Activated CD4-positive, CD25-positive, alpha-beta regulatory T cell (primary cell): Measurements from ENCODE around the gene SLC4A11.
"Not testable (repeated sequence)": the region's sequence is repeated elsewhere in the genome, so short reads cannot be mapped to it uniquely, and the experiment has no call there.

Experiments used
- DNase-seq, 4 experiments: peaks; one replicate each; lab custom pipeline; 2025; lab: John Stamatoyannopoulos, UW

SLC4A11 gene

DNA sequence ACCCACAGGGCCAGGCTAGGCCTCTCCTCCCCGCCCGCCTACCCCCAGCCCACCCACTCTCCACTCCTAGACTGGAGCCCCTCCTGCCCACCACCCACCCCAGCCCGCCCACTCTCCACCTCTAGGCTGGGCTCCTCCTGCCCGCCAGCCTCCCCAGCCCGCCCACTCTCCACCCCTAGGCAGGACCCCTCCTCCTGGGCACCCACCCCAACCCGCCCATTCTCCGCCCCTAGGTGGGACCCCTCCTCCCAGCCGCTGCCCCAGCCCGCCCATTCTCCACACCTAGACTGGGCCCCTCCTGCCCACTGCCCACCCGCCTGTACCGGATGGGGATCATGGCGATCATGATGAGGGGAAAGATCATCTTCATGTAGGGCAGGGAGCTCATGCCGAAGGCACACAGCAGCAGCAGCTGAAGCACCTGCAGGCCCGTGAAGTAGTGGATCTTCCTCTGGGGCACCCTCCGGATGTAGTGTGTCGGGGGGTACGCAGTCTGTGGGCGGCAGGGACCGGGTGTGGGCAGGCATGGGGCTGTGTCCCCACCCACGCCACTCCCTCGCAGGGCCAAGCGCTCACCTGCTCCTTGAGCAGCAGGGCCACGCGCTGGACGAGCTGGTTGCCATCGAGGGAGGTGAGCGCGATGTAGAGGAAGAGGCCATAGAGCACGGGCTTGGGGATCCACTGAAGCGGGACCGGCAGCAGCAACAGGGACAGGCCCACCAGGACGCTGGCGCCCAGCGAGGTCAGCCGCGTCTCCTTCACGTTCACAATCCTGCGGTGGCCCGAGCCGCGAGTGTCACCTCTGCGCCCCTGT is 10.8 kb downstream of the SLC4A11 start:
- DNase-seq: no peak

DNA sequence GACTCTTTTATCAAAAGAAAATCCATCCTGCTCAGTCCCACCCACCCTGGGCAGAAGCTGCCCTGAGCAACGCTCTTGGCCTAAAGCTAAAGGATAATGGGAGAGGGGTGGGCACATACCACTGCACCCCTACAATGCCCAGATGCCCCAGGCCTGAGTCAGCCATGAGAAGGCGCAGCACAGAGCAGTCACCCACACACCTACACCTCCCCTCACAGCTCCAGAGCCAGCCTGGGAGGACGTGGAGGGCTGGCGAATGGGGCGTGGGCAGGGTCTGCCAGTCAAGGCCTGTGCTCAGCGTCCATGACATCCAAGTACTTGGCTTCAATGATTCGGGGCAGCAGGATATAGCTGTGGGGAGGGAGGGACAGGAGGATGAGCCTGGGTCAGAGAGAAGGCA is 11.5 kb downstream of the SLC4A11 start:
- DNase-seq: no peak

- no peak for DNase-seq
These were observed 12.1 kb downstream of the SLC4A11 start for GRCh38 chr20:3226864-3227263.

DNA sequence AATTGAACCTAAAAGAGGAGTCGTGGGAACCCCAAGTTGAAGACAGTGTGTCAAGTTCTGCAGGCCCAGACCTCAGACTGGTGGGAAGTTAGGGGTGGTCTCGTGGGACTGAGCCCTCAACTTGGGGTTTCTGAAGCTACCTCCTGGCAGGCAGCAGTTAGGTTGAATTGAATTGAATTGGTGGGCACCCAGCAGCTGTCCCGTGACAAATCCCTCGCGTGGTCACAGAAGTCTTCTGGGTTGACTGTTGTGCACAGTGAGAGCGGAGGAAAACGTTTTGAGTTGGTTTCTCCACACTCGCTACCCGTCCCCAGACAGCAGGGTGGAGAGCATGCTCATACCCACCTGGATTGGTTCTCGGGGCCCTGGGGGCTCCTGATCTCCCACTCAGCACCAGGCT is 12.9 kb downstream of the SLC4A11 start:
- DNase-seq: no peak

GRCh38 chr20:3224681-3225421 is 14.1 kb downstream of the SLC4A11 start:
- no peak for DNase-seq

- DNase-seq: no peak
These were observed 14.9 kb downstream of the SLC4A11 start for GRCh38 chr20:3223994-3224680.

GRCh38 chr20:3223651-3223993 is 15.4 kb downstream of the SLC4A11 start:
- DNase-seq: no peak

DNA sequence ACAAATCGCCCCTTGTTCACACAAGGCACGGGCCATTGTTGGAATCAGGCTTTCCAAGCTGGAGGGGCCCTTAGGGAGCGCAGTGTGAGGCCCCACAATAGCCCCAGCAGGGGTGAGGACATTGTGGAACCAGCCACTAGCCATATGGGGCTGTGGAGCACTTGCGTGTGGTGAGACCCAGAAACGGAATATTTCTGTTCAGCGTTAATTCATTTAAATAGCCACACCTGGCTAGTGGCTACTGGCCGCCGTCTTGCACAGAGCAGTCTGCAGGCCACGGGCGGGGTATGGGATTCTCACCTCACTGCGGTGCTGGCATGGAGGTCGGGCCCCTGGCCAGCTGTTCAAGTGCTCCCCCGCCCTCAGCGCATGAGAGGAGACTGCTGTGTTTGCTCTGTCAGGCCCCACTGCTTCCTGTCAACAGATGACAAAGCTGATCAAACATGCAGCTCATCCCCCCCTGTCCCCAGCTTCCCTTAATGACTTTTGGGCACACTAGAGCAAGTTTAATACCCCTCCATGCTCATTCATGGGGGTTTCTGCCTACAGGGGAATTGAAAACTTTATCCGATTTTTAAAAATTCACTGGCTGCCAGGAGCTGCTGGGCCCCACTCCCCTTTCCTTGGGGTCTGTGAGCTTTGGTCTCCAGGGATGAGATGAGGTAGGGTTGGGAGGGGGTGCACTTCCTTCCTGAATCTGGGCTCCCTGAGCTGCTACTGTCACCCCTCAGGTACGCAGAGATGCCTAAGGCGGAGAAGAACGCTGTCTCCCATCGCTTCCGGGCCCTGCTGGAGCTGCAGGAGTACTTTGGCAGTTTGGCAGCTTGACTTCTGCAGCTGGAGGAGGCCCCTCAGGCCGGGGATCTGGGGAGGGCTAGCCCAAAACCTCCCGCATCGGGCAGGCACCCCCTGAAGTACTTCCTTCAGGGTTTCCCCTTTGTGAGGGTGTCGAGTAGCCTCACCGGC is 16.1 kb downstream of the SLC4A11 start:
- DNase-seq: peak in 1 of 4 experiments; percentile 20

GRCh38 chr20:3221398-3222226 is 17.4 kb downstream of the SLC4A11 start:
- no peak for DNase-seq

GRCh38 chr20:3218307-3218988 is 20.5 kb downstream of the SLC4A11 start:
- peak; percentile 50 to 61 (median 58) for DNase-seq

- DNase-seq: not testable (repeated sequence)
These were observed 23.6 kb downstream of the SLC4A11 start for GRCh38 chr20:3215359-3215917.

- no peak for DNase-seq
These were observed 25.8 kb downstream of the SLC4A11 start for GRCh38 chr20:3213226-3213625.

DNA sequence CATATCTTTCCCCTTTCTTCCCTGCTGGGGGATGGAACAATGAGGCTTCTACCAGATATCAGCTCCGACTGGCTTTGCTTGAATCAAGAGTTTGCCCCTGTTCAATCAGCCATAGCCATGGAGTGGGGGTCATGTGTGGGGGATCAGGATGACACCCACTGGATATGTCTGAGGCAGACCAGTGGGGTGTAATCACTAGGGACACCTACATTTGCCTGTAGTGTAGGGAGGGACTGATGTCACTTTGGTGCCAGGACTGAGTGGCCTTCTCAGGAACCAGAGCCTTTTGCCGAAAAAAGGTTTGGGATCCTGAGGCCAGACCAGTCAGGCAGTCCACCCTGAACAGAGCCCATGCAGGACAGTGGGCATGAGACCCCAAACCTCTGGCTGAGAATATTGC is 28.6 kb downstream of the SLC4A11 start:
- no peak for DNase-seq

DNA sequence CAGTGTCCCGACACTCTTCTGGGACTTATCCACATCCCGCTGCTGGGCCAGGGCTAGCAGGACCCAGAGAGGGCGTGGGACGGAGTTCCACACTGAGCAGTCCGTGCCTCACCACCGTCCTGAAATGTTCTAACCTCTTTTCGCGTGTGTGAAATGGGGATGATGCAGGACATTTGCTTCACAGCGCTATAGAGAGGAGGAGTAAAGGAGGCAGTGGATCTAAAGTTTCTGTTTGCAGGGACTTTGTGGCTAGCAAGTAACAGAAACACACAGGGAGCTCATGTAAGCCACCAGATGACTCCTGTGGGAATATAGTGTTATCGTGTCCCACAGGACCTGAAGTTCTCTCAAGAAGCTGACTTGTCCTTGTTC is 29.1 kb downstream of the SLC4A11 start:
- no peak for DNase-seq

GRCh38 chr20:3209257-3209945 is 29.6 kb downstream of the SLC4A11 start, which contains the start of gene ITPA:
Gene ITPA (plus strand): TSS chr20:3209498. CDS start chr20:3209552, 54 bp downstream.
- DNase-seq: peak; percentile 17 to 38 (median 26)

DNA sequence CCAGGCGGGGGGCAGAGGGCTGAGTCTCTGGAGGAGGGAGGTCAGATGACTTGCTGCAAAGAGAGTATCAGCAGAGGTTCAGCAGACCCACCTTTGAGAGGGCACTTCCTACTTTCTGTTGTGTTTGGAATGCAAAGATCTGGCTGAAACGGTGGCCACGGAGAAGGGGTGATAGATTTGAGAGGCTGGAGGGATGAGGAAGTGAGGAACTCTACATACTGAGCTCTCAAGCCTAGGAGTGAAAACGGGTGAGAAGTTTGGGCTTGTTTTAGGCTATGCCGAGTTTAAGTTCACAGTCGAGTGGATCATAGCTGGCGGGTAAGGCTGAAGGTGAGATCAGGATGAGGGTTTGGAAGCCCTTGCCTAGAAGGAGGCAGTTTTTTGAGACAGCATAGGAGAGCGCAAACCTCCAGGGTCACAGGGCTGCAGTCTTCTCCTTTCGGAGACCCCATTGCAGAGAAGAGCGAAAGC is 30.2 kb downstream of the SLC4A11 start:
- no peak for DNase-seq

- peak; percentile 77 to 85 (median 79) for DNase-seq
These were observed 34.7 kb downstream of the SLC4A11 start, which contains the start of gene DDRGK1 for GRCh38 chr20:3204124-3204794. Gene DDRGK1 (minus strand): TSS chr20:3204682. CDS start chr20:3204627, 55 bp downstream.
